Brain microvascular endothelial cell (primary cell): ENCODE measurements around the gene RTN4.

ENCODE experiments used
- DNase-seq: peaks from one replicate; pipeline ENCODE4 v3.0.0-alpha.2; 2020
- H3K27ac ChIP-seq: fragments of 250-450 bp; sonication (Bioruptor Pico); 2 replicates; pipeline ENCODE4 v1.5.1; 2020; ENCODE audit warnings: mild to moderate bottlenecking, moderate library complexity
- H3K27me3 ChIP-seq: fragments of 250-450 bp; sonication (Bioruptor Pico); replicated peaks from 2 replicates; pipeline ENCODE4 v1.5.1; 2020; ENCODE audit warnings: mild to moderate bottlenecking
- H3K36me3 ChIP-seq: fragments of 250-450 bp; sonication (Bioruptor Pico); replicated peaks from 2 replicates; pipeline ENCODE4 v1.5.1; 2020; ENCODE audit warnings: mild to moderate bottlenecking
- H3K4me3 ChIP-seq: 2 replicates; pipeline ENCODE4 v1.5.1; 2011; ENCODE audit warnings: low read depth, mild to moderate bottlenecking, control low read depth, low read length, moderate library complexity
- CTCF ChIP-seq: IDR thresholded peaks from 2 replicates; pipeline ENCODE4 v1.5.1; 2011; ENCODE audit warnings: low read depth, mild to moderate bottlenecking, moderate library complexity, low read length, control low read depth, inconsistent platforms; ENCODE audit errors: missing control alignments
- in situ Hi-C: cut with HindIII; loops from 2 replicates; pipeline ENCODE4 v1.10.0; 2017; ENCODE audit warnings: low sequenced_read_pairs, low pct_ligation_motif_present

The RTN4 gene

GRCh38 chr2:54983345-54984220 lies 66.7 kb downstream of the RTN4 start:
- Histone ChIP-seq H3K4me3 (no peak overlapping the region), H3K36me3 (peaks cover 43% of the 10 kb centered on the region), H3K27me3 (no peaks in the 10 kb centered on the region), H3K27ac (no peak overlapping the region)
- DNase-seq = no peak
- in situ Hi-C loops = no loop called here
- no peak for TF ChIP-seq CTCF

- Histone ChIP-seq H3K4me3 (no peak overlapping the region), H3K36me3 (peaks cover 45% of the 10 kb centered on the region), H3K27me3 (no peaks in the 10 kb centered on the region), H3K27ac (no peak overlapping the region)
- no peak for DNase-seq
- no peak for TF ChIP-seq CTCF
- in situ Hi-C loops = no loop called here
Measured at GRCh38 chr2:54981385-54981784, 68.9 kb downstream of the RTN4 start.

GRCh38 chr2:54979321-54980044 lies 70.8 kb downstream of the RTN4 start:
- Histone ChIP-seq H3K27me3 (no peaks in the 10 kb centered on the region), H3K27ac (no peak overlapping the region), H3K4me3 (no peak overlapping the region), H3K36me3 (peaks cover 37% of the 10 kb centered on the region)
- DNase-seq = no peak
- no peak for TF ChIP-seq CTCF
- in situ Hi-C loops = no loop called here

- Histone ChIP-seq H3K36me3 (peaks cover 48% of the 10 kb centered on the region), H3K4me3 (no peak overlapping the region), H3K27me3 (no peaks in the 10 kb centered on the region), H3K27ac (no peak overlapping the region)
- DNase-seq = no peak
- in situ Hi-C loops = no loop called here
- TF ChIP-seq CTCF = no peak
Measured at GRCh38 chr2:54977149-54977548, 73.1 kb downstream of the RTN4 start.

- no peak for TF ChIP-seq CTCF
- no peak overlapping the region for H3K27ac ChIP-seq
- no peak overlapping the region for H3K4me3 ChIP-seq
- H3K36me3 ChIP-seq = peaks cover 48% of the 10 kb centered on the region
- no peak for DNase-seq
- no peaks in the 10 kb centered on the region for H3K27me3 ChIP-seq
- in situ Hi-C loops = no loop called here
Measured at GRCh38 chr2:54975598-54976492, 74.4 kb downstream of the RTN4 start.
